ENCODE data around the gene FLVCR2.

FLVCR2 gene

GRCh38 chr14:75558440-75558839 lies 20.0 kb upstream of the FLVCR2 start:
- DNase-seq (ENCODE audit: low spot score), result no peak

GRCh38 chr14:75559045-75559444 lies 19.4 kb upstream of the FLVCR2 start:
- no peak for DNase-seq (ENCODE audit: low spot score)

DNA sequence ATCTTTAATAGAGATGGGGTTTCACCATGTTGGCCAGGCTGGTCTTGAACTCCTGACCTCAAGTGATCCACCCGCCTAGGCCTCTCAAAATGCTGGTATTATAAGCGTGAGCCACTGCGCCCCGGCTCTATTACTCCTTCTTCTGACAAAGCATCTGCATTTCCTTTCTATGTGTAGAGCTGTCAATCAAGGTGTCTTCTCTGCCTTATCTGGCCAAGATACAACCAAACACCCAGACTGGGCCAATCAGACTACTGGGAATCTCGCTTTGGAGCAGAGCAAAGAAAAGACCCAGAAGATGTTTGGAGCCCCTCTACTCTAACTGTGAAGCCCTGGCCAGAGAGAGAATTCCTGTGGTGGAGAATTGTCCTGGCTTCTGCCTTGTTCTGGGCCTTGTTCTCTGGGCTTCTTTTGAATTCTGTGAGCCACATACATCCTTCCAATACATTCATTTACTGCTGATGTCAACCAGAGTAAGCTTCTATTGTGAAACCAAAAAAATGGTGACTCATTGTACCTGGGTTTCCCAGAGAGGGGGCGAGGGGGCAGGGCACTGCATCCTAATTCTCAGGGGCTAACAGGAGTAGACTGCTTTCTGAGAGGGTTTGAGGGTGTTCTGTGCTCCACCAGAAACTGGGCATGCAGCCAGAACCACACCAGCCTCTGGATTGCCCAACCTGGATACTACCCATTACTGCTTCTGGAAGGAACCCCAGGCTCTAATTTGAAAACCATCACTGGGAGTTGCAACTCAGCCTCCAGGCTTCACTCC lies 18.8 kb upstream of the FLVCR2 start:
- peak; percentile 22 for DNase-seq (ENCODE audit: low spot score)

- peak; percentile 85 for DNase-seq (ENCODE audit: low spot score)
Measured at GRCh38 chr14:75561013-75561432, 17.4 kb upstream of the FLVCR2 start.

- no peak for DNase-seq (ENCODE audit: low spot score)
Measured at GRCh38 chr14:75562089-75562488, 16.3 kb upstream of the FLVCR2 start.

DNA sequence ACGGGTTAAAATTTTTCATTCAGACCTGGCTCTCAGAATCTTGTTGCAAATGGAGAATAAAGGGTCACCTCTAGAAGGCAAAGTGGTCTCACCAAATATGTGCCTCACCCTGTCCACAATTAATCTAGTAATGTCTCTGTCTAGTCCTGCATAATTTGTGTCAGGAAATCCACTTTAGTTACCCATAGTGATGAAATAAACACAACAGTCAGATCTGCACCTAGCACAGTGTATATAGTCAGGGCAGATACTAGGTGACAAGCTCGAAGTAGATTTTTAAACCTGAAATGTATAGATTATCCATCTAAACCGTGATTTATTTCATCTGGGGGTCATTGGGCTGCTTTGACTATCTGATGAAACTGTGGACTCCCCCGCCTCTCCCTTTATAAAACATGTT lies 15.9 kb upstream of the FLVCR2 start:
- DNase-seq (ENCODE audit: low spot score), result no peak

- no peak for DNase-seq (ENCODE audit: low spot score)
Measured at GRCh38 chr14:75563931-75564330, 14.5 kb upstream of the FLVCR2 start.

- no peak for DNase-seq (ENCODE audit: low spot score)
Measured at GRCh38 chr14:75565056-75565455, 13.4 kb upstream of the FLVCR2 start.

GRCh38 chr14:75566321-75566720 lies 12.1 kb upstream of the FLVCR2 start:
- no peak for DNase-seq (ENCODE audit: low spot score)

- no peak for DNase-seq (ENCODE audit: low spot score)
Measured at GRCh38 chr14:75566752-75567151, 11.7 kb upstream of the FLVCR2 start.

- no peak for DNase-seq (ENCODE audit: low spot score)
Measured at GRCh38 chr14:75568140-75568539, 10.3 kb upstream of the FLVCR2 start.

- DNase-seq (ENCODE audit: low spot score), result no peak
Measured at GRCh38 chr14:75568791-75569190, 9.6 kb upstream of the FLVCR2 start.

GRCh38 chr14:75570797-75571196 lies 7.6 kb upstream of the FLVCR2 start:
- no peak for DNase-seq (ENCODE audit: low spot score)

DNA sequence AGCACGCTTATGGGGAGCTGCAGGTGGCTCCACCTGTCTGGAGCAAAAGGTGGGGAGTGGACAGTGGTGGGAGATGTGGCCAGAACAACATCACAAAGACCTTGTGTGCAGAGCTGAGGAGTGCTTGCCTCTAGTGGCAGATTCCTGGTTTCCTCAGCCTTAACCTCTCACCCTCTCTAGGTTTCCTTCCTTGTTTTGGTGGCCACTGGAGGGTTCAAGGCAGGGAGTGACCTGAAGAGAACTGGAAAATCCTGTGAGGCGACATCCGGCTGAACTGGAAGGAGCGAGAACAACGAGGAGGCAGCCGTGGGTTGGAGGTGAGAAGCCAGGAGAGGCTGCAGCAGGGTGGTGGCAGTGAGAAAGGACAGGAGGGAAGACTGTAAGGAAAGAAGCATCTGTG lies 6.3 kb upstream of the FLVCR2 start:
- DNase-seq (ENCODE audit: low spot score), result no peak

DNA sequence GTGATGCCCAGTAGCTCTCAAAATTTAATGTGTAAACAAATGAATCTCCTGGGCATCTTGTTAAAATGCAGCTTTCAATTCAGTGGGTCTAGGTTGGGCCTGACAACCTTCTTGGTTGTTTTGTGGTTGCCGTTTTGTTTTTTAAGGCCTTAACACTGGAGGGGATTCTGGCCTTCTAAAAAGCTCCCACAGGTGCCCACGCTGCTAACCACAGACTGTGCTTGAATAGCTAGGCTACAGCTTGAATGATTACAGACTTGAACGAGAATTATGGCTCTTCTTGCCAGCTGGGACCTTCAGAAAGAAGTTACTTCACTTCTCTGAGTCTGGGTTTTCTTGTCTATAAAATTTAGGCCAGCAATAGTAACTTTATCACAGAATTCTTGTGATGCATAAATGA lies 1.3 kb upstream of the FLVCR2 start:
- DNase-seq (ENCODE audit: low spot score), result no peak

DNA sequence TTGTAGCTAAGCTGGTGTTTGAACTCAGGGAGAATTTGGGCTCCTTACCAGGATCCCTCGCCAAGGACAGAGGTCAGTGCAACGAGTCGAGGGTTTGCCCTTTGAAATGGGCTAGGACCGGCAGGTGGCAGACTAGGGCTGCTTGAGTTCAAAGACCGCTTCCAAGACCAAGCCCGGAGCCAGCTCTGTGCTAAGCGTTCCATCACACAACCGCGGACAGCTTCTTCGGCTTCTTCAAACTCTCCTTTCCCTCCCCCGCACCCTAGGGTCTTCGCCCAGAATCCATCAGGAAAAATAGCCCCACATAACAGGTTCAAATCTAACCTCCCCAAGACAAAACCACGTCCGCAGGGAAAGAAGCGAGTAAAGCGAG lies 705 bp upstream of the FLVCR2 start:
- peak; percentile 84 for DNase-seq (ENCODE audit: low spot score)

DNA sequence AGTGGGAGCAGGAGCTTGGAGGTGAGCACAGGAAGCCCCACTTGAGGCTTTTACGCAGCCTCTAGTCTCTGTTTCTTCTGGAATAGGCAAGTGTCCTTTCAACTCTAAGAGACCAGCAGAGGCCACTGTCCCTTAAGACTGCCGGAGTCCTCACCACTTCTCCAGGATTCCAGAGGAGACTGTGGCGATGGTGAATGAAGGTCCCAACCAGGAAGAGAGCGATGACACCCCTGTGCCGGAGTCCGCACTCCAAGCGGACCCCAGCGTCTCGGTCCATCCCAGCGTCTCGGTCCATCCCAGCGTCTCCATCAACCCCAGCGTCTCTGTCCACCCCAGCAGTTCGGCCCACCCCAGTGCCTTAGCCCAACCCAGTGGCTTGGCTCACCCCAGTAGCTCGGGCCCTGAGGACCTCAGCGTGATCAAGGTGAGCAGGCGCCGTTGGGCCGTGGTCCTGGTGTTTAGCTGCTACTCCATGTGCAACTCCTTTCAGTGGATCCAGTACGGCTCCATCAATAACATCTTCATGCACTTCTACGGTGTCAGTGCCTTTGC lies 442 bp downstream of the FLVCR2 start:
- DNase-seq (ENCODE audit: low spot score), result peak; percentile 56

DNA sequence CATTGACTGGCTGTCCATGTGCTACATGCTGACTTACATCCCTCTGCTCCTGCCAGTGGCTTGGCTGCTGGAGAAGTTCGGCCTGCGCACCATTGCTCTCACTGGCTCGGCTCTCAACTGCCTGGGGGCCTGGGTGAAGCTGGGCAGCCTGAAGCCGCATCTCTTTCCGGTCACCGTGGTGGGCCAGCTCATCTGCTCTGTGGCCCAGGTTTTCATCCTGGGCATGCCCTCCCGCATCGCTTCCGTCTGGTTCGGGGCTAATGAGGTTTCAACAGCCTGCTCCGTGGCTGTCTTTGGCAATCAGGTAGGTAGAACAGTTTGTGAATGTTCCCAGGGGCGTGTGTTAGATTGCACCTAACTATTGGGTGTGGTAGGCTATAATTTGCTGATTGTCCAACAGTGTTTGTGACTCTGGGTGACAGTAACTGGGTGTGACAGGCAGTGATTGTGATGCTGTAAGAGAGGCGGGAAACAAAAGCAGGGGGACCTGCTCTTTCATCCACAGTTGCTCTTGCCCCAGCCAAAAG lies 981 bp downstream of the FLVCR2 start:
- no peak for DNase-seq (ENCODE audit: low spot score)

DNA sequence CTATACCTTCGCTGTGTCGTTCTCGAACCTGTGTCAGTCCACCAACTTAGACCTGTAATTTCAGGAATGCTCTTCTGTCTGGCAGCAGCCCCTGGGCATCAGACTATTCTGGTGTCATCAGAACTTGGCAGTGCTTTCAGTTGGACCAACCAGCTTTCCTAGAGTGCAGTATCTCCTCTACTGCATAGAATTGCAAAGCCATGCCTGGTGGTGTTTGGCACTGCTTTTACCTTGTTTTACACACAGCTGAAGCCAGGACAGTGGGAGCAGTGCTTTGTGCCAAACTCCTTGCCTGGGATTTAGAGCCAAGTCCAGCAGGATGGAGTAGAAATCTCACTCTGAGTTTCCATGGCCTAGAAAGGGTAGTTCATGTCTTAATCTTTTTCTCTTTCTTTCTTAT lies 1.5 kb downstream of the FLVCR2 start:
- no peak for DNase-seq (ENCODE audit: low spot score)

GRCh38 chr14:75587388-75587787 lies 9.0 kb downstream of the FLVCR2 start:
- DNase-seq (ENCODE audit: low spot score), result no peak

DNA sequence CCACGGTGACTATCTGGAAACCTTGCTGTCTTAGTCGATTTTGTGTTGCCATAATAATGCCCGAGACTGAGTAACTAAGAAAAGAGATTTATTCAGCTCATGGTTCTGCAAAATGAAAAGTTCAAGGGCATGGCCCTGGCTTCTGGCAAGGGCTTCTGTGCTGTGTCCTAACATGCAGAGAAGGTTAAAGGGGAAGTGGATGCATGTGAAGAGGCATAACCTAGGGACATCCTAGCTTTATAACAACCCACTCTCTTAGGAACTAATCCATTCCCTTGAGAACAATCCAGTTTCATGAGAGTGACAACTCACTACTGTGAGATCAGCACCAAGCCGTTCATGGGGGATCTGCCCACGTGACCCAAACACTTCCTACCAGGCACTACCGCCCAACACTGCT lies 11.5 kb downstream of the FLVCR2 start:
- DNase-seq (ENCODE audit: low spot score), result no peak

DNA sequence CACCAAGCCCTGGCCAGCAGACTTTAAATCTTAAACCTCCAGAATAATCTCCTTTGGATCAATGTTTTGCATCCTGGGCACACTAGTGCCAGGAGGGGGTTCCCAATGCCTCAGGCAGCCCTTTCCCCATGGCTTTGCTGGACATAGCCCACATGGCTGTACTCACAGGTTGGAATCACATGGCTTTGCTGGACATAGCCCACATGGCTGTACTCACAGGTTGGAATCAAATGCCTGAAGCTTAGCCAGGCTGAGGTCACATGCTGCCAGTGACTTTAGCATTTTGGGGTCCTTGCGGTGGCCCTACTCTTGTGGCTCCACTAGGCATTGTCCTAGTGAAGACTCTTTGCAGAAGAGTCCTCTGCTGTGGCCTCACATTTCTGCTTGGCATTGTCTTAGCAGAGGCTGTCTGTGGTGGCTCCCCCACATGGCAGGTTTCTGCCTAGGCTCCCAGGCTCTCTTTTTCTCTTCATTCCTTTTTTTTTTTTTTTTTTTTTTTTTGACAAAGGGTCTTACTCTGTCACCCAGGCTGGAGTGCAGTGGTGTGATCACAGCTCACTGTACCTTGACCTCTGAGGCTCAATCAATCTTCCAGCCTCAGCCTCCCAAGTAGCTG lies 13.0 kb downstream of the FLVCR2 start:
- no peak for DNase-seq (ENCODE audit: low spot score)

DNA sequence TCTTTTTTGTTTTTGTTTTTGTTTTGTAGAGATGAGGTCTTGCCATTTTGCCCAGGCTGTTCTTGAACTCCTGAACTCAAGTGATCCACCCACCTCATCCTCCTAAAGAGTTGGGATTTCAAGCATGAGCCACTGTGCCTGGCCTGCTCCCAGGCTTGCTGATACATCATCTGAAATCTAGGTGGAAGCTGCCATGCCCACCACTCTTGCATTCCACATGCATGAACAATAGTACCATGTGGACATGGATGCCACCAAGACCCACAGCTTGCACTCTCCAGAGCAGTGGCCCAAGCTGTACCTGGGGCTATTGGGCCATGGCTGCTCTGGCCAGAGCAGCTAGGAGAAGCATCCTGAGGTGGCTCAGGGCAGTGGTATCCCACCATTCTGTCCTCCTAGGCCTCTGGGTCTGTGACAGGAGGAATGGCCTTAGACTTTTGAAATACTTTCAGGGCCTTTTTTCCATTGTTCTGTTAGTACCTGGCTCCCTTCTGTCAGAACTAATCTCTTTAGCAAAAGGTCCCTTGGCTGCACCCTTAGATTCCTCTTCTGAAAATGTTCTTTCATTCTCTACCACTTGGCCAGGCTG lies 13.7 kb downstream of the FLVCR2 start:
- DNase-seq (ENCODE audit: low spot score), result no peak

Data from LoVo (cell line).